SK-N-SH (cell line): ENCODE results near the gene SSR4. TPM values are rescaled to one million over a fixed set of nuclear protein-coding genes. Genes with fewer than 3 reads are reported as not detected.

ENCODE experiments used
- CTCF ChIA-PET: fragments of 300-600, 350-600 bp; formaldehyde crosslinking; extraction: SDS; loops from one replicate; lab custom pipeline; 2021; lab: Yijun Ruan, JAX
- POLR2A ChIA-PET: fragments of 350-600 bp; sonication (Branson Sonifier 250); formaldehyde crosslinking; extraction: SDS; loops from one replicate; lab custom pipeline; 2020; ENCODE audit warnings: antibody characterized with exemption, inconsistent platforms; lab: Yijun Ruan, JAX
- DNase-seq: peaks from one replicate; pipeline ENCODE4 v3.0.0; 2012
- H2AFZ ChIP-seq: fragments of 200-600 bp; sonication (generic); 2 replicates; pipeline ENCODE4 v1.8.1; 2016; ENCODE audit warnings: antibody characterized with exemption, mild to moderate bottlenecking, low read depth
- H3F3A ChIP-seq: fragments of 200-600 bp; sonication (generic); replicated peaks from 2 replicates; pipeline ENCODE3; 2016; ENCODE audit warnings: antibody characterized with exemption, mild to moderate bottlenecking; ENCODE audit not compliant: insufficient read depth
- H3K27ac ChIP-seq, 2 experiments: fragments of 200-500 bp in 1 of 2; fragments of 200-600 bp in 1 of 2; sonication (Bioruptor generic) in 1 of 2; sonication (generic), shearing (Covaris generic) in 1 of 2; 2 replicates each; pipeline versions ENCODE4 v1.5.1 to v1.6.1; 2014 to 2016; ENCODE audit warnings: low read depth in 2 of 2, inconsistent platforms in 1 of 2, low read length in 1 of 2, mild to moderate bottlenecking in 1 of 2, mixed read lengths in 1 of 2
- H3K27me3 ChIP-seq: fragments of 200-600 bp; sonication (generic), shearing (Covaris generic); 2 replicates; pipeline ENCODE4 v1.6.1; 2016; ENCODE audit warnings: mixed run types; ENCODE audit not compliant: insufficient read depth
- H3K36me3 ChIP-seq, 2 experiments: fragments of 200-500 bp in 1 of 2; fragments of 200-600 bp in 1 of 2; sonication (Bioruptor generic) in 1 of 2; sonication (generic) in 1 of 2; replicated peaks in 1 of 2; 2 replicates each; pipeline versions ENCODE3 to v1.5.1; 2014 to 2016; ENCODE audit warnings: low read length in 1 of 2, mild to moderate bottlenecking in 1 of 2; ENCODE audit not compliant: insufficient read depth in 2 of 2, control insufficient read depth in 1 of 2
- H3K4me1 ChIP-seq, 2 experiments: fragments of 200-500 bp in 1 of 2; fragments of 200-600 bp in 1 of 2; sonication (Bioruptor generic) in 1 of 2; sonication (generic), shearing (Covaris generic) in 1 of 2; 2 replicates each; pipeline versions ENCODE4 v1.5.1 to v1.6.1; 2014 to 2016; ENCODE audit warnings: low read depth in 1 of 2, low read length in 1 of 2, mixed run types in 1 of 2; ENCODE audit not compliant: insufficient read depth in 2 of 2, control insufficient read depth in 1 of 2
- H3K4me2 ChIP-seq: fragments of 200-600 bp; sonication (generic), shearing (Covaris generic); 2 replicates; pipeline ENCODE4 v1.6.1; 2017; ENCODE audit warnings: mixed run types
- H3K4me3 ChIP-seq, 2 experiments: fragments of 200-500 bp in 1 of 2; fragments of 200-600 bp in 1 of 2; sonication (Bioruptor generic) in 1 of 2; sonication (generic), shearing (Covaris generic) in 1 of 2; 2 replicates each; pipeline versions ENCODE4 v1.5.1 to v1.8.1; 2014 to 2016; ENCODE audit warnings: low read depth in 2 of 2, inconsistent platforms in 1 of 2, low read length in 1 of 2, mild to moderate bottlenecking in 1 of 2, mixed read lengths in 1 of 2, moderate library complexity in 1 of 2
- H3K79me2 ChIP-seq: fragments of 200-600 bp; sonication (generic); 2 replicates; pipeline ENCODE4 v1.8.1; 2017; ENCODE audit warnings: mild to moderate bottlenecking; ENCODE audit not compliant: insufficient read depth
- H3K9ac ChIP-seq: fragments of 200-600 bp; sonication (generic); 2 replicates; pipeline ENCODE4 v1.6.1; 2017; ENCODE audit warnings: mixed run types
- H3K9me2 ChIP-seq: fragments of 200-600 bp; sonication (generic); 2 replicates; pipeline ENCODE4 v1.6.1; 2017; ENCODE audit warnings: mixed run types
- H3K9me3 ChIP-seq: fragments of 200-600 bp; sonication (generic); 2 replicates; pipeline ENCODE4 v1.6.1; 2017; ENCODE audit warnings: mixed run types, mild to moderate bottlenecking, moderate library complexity
- H4K20me1 ChIP-seq: fragments of 200-600 bp; sonication (generic); 2 replicates; pipeline ENCODE4 v1.6.1; 2017; ENCODE audit warnings: mild to moderate bottlenecking, mixed run types; ENCODE audit not compliant: insufficient read depth
- CTCF ChIP-seq: fragments of 200-600 bp; sonication (generic); IDR thresholded peaks from 2 replicates; pipeline ENCODE4 v1.6.1; 2017; ENCODE audit warnings: antibody characterized with exemption, mild to moderate bottlenecking, moderate library complexity
- ELF1 ChIP-seq: IDR thresholded peaks from 2 replicates; pipeline ENCODE4 v1.4.0; 2012
- EP300 ChIP-seq, 2 experiments: IDR thresholded peaks; 2 replicates each; pipeline versions ENCODE4 v1.4.0 to v1.6.1; 2012; ENCODE audit warnings: borderline replicate concordance in 1 of 2, low read depth in 1 of 2, low read length in 1 of 2
- NRF1 ChIP-seq: IDR thresholded peaks from 2 replicates; pipeline ENCODE4 v1.6.1; 2012; ENCODE audit warnings: low read depth, mild to moderate bottlenecking, low read length
- WGBS: methylation state at CpG from one replicate; pipeline ENCODE4 v1.1.6; 2017; ENCODE audit warnings: low lambda C conversion rate; 5-methylcytosine and 5-hydroxymethylcytosine counted together
- polyA plus RNA-seq, 3 experiments: library from polyadenylated mRNA; depleted of rRNA; stranded (reverse); fragments of >200 nt; gene quantifications; 2 replicates each; pipeline ENCODE4 v1.2.3, GENCODE V29; 2012

The SSR4 gene
- polyA plus RNA-seq, 1 of the 3 experiments (the other 2 are of a cell fraction) = 367 TPM

GRCh38 chrX:153778684-153779101 is 15.8 kb upstream of the SSR4 start:
- H3K4me3 ChIP-seq = no peak overlapping the region
- no peaks in the 10 kb centered on the region for H4K20me1 ChIP-seq
- DNase-seq = no peak
- no peaks in the 10 kb centered on the region for H3K79me2 ChIP-seq
- WGBS = 34% methylated on average over 8 of the region's 16 CpGs
- no peaks in the 10 kb centered on the region for H3K36me3 ChIP-seq
- 0 out of 2 replicates have a peak, but pooled peaks cover 7% of the 10 kb centered on the region for H3K27me3 ChIP-seq
- H3K9me3 ChIP-seq = no peaks in the 10 kb centered on the region
- CTCF ChIA-PET = interaction anchor here (0.8 to 2.4 kb wide), 4 partner anchors 11 to 104 kb away, joined by 3 to 10 read pairs (median 6); partner anchors contain the start of gene PLXNB3
- no peaks in the 10 kb centered on the region for H3K9me2 ChIP-seq
- no peak overlapping the region for H2AFZ ChIP-seq
- TF ChIP-seq CTCF = peak; percentile 22; the same call in 1 of the 2 replicates
- no peak for TF ChIP-seq EP300 (IDR thresholded peaks at IDR 0.05; ENCODE audit: borderline replicate concordance in 1 of 2, low read depth in 1 of 2, low read length in 1 of 2)
- peaks cover 0 to 12% of the 10 kb centered on the region in 2 experiments; a peak in 1 of 4 replicates for H3K4me1 ChIP-seq
- H3K27ac ChIP-seq = no peak overlapping the region
- POLR2A ChIA-PET = interaction anchor here (1.1 kb wide), 1 partner anchor 168 kb away, joined by 3 read pairs; no protein-coding TSS in a partner anchor
- no peak overlapping the region for H3K4me2 ChIP-seq
- no peak overlapping the region for H3K9ac ChIP-seq
- no peaks in the 10 kb centered on the region for H3F3A ChIP-seq

GRCh38 chrX:153779891-153780677 is 14.4 kb upstream of the SSR4 start:
- H3K4me2 ChIP-seq = no peak overlapping the region
- H3K79me2 ChIP-seq = no peaks in the 10 kb centered on the region
- WGBS = 61% methylated on average over 8 of the region's 18 CpGs
- H2AFZ ChIP-seq = no peak overlapping the region
- no peak overlapping the region for H3K9ac ChIP-seq
- no peaks in the 10 kb centered on the region for H3K36me3 ChIP-seq
- POLR2A ChIA-PET = interaction anchor here (0.6 kb wide), 1 partner anchor 161 kb away, joined by 3 read pairs; no protein-coding TSS in a partner anchor
- no peaks in the 10 kb centered on the region for H3F3A ChIP-seq
- H3K9me2 ChIP-seq = no peaks in the 10 kb centered on the region
- DNase-seq = no peak
- H4K20me1 ChIP-seq = no peaks in the 10 kb centered on the region
- peaks cover 0 to 19% of the 10 kb centered on the region in 2 experiments; a peak in 1 of 4 replicates for H3K4me1 ChIP-seq
- H3K9me3 ChIP-seq = no peaks in the 10 kb centered on the region
- CTCF ChIA-PET = interaction anchor here (0.9 to 1.5 kb wide), 3 partner anchors 14 to 167 kb away, joined by 3 to 5 read pairs (median 4); partner anchors contain the start of gene PLXNB3
- H3K27me3 ChIP-seq = 0 out of 2 replicates have a peak, but pooled peaks cover 7% of the 10 kb centered on the region
- H3K27ac ChIP-seq = peak overlapping the region in 1 of 2 experiments; percentile 9; a peak in 1 of 4 replicates
- no peak overlapping the region for H3K4me3 ChIP-seq
- TF ChIP-seq NRF1 (no peak), ELF1 (0 out of 2 replicates have a peak, but pooled peaks have one; percentile 3)
